Measurements from ENCODE around the gene ENHO. TPM values are rescaled to one million over a fixed set of nuclear protein-coding genes. Genes with fewer than 3 reads are reported as not detected.

The ENHO gene
- total and polyA plus RNA-seq, 10 of the 15 experiments (the other 5 are each of a cell fraction or from before 2014, with no cell fraction given), result not detected

GRCh38 chr9:34524349-34524748 lies 1.6 kb upstream of the ENHO start (continued):
- TF ChIP-seq ZBTB4 (CRISPR knock-in tag; IDR thresholded peaks at IDR 0.05) (no peak), ZNF217 (IDR thresholded peaks at IDR 0.05) (no peak), ZNF622 (IDR thresholded peaks at IDR 0.05) (no peak), EGR1 (IDR thresholded peaks at IDR 0.05; ENCODE audit: borderline replicate concordance in 1 of 2, low read depth in 2 of 2, low read length in 2 of 2) (no peak), NFXL1 (IDR thresholded peaks at IDR 0.05; ENCODE audit: borderline replicate concordance) (no peak), ZNF24 (IDR thresholded peaks at IDR 0.05) (no peak)

GRCh38 chr9:34522091-34522887 lies 501 bp downstream of the ENHO start:
- H3K9ac ChIP-seq (ENCODE audit: control insufficient read depth, insufficient read depth, low read length), result no peak overlapping the region
- BruUV-seq (replicated peaks), result no TSS peak
- in situ Hi-C loops (cut with MboI), result no loop called here
- no peaks in the 10 kb centered on the region for H3K4me1 ChIP-seq (ENCODE audit: control insufficient read depth, insufficient read depth, low read length)
- H3K9me3 ChIP-seq (replicated peaks; ENCODE audit: control insufficient read depth, insufficient read depth, low read length), result no peaks in the 10 kb centered on the region
- peaks cover 9 to 11% of the 10 kb centered on the region in 2 experiments; a peak in 3 of 4 replicates for H3K27me3 ChIP-seq (replicated peaks in 1 of 2; ENCODE audit: control insufficient read depth in 2 of 2, insufficient read depth in 2 of 2, low read length in 1 of 2)
- H3K4me2 ChIP-seq (ENCODE audit: control insufficient read depth, insufficient read depth), result peak overlapping the region; percentile 59; the same call in 1 of the 2 replicates
- POLR2A ChIA-PET, result no interaction called here
- 25% methylated on average over 17 of the region's 31 CpGs for WGBS (ENCODE audit: insufficient coverage, insufficient replicate concordance, low lambda C conversion rate, missing lambda C conversion rate)
- intact Hi-C loops (cut with micrococcal nuclease; ENCODE audit: unreplicated experiment), result no loop called here
- H3K27ac ChIP-seq (ENCODE audit: control insufficient read depth, insufficient read depth), result no peak overlapping the region
- SMC1A ChIA-PET (ENCODE audit: uncharacterized antibody, unreplicated experiment), result no interaction called here
- no peaks in the 10 kb centered on the region for H3K79me2 ChIP-seq (ENCODE audit: control insufficient read depth, insufficient read depth, low read length)
- FAIRE-seq, result no peak
- H3K4me3 ChIP-seq, result no peak overlapping the region
- no peak overlapping the region for H2AFZ ChIP-seq (ENCODE audit: control insufficient read depth, low read depth, low read length)
- H4K20me1 ChIP-seq (ENCODE audit: control insufficient read depth, insufficient read depth), result peaks cover 4% of the 10 kb centered on the region
- H3K36me3 ChIP-seq (ENCODE audit: control insufficient read depth in 2 of 2, insufficient read depth in 2 of 2, low read length in 1 of 2), result no peaks in the 10 kb centered on the region
- ATAC-seq, result no peak; the same call in 2 of the 3 replicates
- CTCF ChIA-PET, result no interaction called here
- RAD21 ChIA-PET (ENCODE audit: unreplicated experiment), result no interaction called here
- no peak for DNase-seq (ENCODE audit: low read depth, low spot score)
- TF ChIP-seq TBL1XR1 (IDR thresholded peaks at IDR 0.05; ENCODE audit: low read depth, low read length) (no peak), SUZ12 (IDR thresholded peaks at IDR 0.05; ENCODE audit: unreplicated experiment) (peak; percentile 26)

Data from GM12878 (cell line).